ENCODE data around the gene MAP7D2.

DNA sequence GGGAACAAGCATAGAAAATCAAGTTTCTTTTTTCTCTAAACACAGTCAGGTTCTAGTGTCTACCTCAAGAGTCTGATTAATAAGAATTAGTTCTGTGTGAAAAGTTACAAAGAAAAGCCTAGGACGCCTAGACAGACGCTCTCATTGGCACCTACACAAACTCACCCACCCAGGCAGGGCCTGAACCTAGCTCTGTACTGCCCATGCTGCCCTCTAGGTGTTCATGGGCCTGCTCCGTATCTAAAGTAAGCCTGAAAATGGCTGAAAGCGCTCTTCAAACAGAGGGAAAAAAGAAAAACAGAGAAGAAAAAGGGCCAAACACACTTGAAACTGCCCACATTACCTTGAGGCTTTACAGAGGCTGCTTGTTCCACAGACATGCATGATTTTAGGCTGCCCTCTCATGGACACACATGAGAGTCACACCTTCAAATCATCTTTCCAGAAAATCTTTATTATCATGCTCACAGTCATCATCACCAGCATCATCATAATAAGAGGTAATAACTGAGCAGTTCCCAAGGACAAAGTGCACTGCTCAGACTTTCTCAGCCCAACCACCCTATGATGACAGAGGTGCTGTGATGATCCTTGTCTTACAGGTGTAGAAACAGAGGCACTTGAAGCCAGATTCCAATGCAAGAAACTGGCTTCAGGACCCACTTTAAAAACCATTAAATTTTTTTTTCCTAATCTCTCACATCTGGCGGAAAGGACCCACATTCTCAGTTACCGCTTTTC is 49.6 kb downstream of the MAP7D2 start:
- TF ChIP-seq, protein P1, sequence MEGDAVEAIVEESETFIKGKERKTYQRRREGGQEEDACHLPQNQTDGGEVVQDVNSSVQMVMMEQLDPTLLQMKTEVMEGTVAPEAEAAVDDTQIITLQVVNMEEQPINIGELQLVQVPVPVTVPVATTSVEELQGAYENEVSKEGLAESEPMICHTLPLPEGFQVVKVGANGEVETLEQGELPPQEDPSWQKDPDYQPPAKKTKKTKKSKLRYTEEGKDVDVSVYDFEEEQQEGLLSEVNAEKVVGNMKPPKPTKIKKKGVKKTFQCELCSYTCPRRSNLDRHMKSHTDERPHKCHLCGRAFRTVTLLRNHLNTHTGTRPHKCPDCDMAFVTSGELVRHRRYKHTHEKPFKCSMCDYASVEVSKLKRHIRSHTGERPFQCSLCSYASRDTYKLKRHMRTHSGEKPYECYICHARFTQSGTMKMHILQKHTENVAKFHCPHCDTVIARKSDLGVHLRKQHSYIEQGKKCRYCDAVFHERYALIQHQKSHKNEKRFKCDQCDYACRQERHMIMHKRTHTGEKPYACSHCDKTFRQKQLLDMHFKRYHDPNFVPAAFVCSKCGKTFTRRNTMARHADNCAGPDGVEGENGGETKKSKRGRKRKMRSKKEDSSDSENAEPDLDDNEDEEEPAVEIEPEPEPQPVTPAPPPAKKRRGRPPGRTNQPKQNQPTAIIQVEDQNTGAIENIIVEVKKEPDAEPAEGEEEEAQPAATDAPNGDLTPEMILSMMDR (IDR thresholded peaks at IDR 0.05): peak in 7 of 12 donors; percentile 7 to 35 (median 22)
- TF ChIP-seq POLR2A (IDR thresholded peaks at IDR 0.05): no peak
